H1 (cell line): ENCODE results near the gene IRF9. TPM values are rescaled to one million over a fixed set of nuclear protein-coding genes. Genes with fewer than 3 reads are reported as not detected.

Experiments
- CHD7 ChIP-seq: fragments of 300-600 bp; sonication (generic); IDR thresholded peaks from 2 replicates; pipeline ENCODE4 v1.7.1; 2012; ENCODE audit warnings: low read length, moderate library complexity, mild to moderate bottlenecking, inconsistent platforms; ENCODE audit not compliant: insufficient replicate concordance
- HDAC6 ChIP-seq: IDR thresholded peaks from one replicate; pipeline ENCODE4 v1.7.1; 2012; ENCODE audit warnings: low read depth, mild to moderate bottlenecking, inconsistent platforms, low read length, moderate library complexity
- NRF1 ChIP-seq: IDR thresholded peaks from 2 replicates; pipeline ENCODE4 v1.6.1; 2011; ENCODE audit warnings: mild to moderate bottlenecking, low read depth, low read length, improper control_type of control experiment
- SIRT6 ChIP-seq: IDR thresholded peaks from one replicate; pipeline ENCODE4 v1.7.1; 2012; ENCODE audit warnings: low read length, inconsistent platforms
- SP4 ChIP-seq: IDR thresholded peaks from 2 replicates; pipeline ENCODE4 v1.6.1; 2012; ENCODE audit warnings: low read length, inconsistent platforms
- SRF ChIP-seq: IDR thresholded peaks from 2 replicates; pipeline ENCODE4 v1.6.1; 2011; ENCODE audit warnings: mild to moderate bottlenecking, low read depth, low read length, moderate library complexity
- TAF1 ChIP-seq: IDR thresholded peaks from 2 replicates; pipeline ENCODE4 v1.6.1; 2011; ENCODE audit warnings: mild to moderate bottlenecking, low read depth, low read length
- USF2 ChIP-seq: IDR thresholded peaks from 2 replicates; pipeline ENCODE4 v1.6.1; 2011; ENCODE audit warnings: low read length, improper control_type of control experiment
- ZNF274 ChIP-seq: IDR thresholded peaks from 2 replicates; pipeline ENCODE4 v1.7.0; 2012; ENCODE audit warnings: low read length, borderline replicate concordance; ENCODE audit errors: extremely low read depth
- polyA plus RNA-seq, 7 experiments: library from polyadenylated mRNA; depleted of rRNA in 3 of 7; stranded (reverse) in 5 of 7; unstranded in 2 of 7; fragments of >200 nt in 5 of 7; fragments of 200-250 nt in 2 of 7; gene quantifications; 1 replicate in 5 of 7; 2 replicates in 1 of 7; 4 replicates in 1 of 7; pipeline versions ENCODE4 v1.2.1 to v1.2.3, GENCODE V29; 2011 to 2013; ENCODE audit warnings: missing spikeins in 2 of 7, mixed read lengths in 2 of 7
- total RNA-seq: library from RNA; stranded (reverse); fragmentation: NEBNext Ultra II Directional; extraction: Animal tissue kit (Norgen Biotek cat#: 25700); gene quantifications from 2 replicates; pipeline ENCODE4 v1.2.1, GENCODE V29; 2021

Gene IRF9
- total and polyA plus RNA-seq, 2 of the 8 experiments (the other 6 are each of a cell fraction or from before 2014, with no cell fraction given), result 11.4 to 13.2 TPM

GRCh38 chr14:24135834-24136683, 25.0 kb upstream of the IRF9 start, which contains the start of gene PSME1 (continued):
- TF ChIP-seq USF2 (no peak), SP4 (0 out of 2 replicates have a peak, but pooled peaks have one; percentile 23), SIRT6 (no peak), CHD7 (no peak), HDAC6 (no peak), SRF (no peak), TAF1 (0 out of 2 replicates have a peak, but pooled peaks have one; percentile 12), NRF1 (no peak), ZNF274 (no peak)
